HG03460 (cell line): ENCODE results near the gene BACE2.
"Not testable (repeated sequence)": the region's sequence is repeated elsewhere in the genome, so short reads cannot be mapped to it uniquely, and the experiment has no call there.

ENCODE experiments used
- ATAC-seq: cut with Tn5 transposase; IDR thresholded peaks from one replicate; pipeline ENCODE4 v1.9.1; 2021; ENCODE audit not compliant: unreplicated experiment

BACE2 gene

DNA sequence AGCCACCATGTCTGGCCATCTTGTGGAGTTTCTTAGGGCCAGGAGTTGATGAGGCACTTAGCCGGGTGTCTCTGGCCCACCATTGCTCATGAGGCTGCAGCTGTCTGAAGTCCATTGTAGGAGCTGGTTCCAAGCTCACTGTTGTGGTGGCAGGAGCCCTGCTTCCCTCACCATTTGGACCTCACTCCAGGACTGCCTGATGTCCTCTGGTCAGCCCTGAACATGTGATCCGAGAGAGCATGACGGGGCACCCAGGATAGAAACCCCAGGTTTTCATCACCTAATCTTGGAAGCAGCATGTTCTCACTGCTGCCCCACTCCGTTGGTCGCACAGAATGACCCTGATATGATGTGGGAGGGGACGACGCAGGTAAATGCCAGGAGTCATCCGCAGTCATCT is 92.5 kb downstream of the BACE2 start:
- ATAC-seq, result no peak

DNA sequence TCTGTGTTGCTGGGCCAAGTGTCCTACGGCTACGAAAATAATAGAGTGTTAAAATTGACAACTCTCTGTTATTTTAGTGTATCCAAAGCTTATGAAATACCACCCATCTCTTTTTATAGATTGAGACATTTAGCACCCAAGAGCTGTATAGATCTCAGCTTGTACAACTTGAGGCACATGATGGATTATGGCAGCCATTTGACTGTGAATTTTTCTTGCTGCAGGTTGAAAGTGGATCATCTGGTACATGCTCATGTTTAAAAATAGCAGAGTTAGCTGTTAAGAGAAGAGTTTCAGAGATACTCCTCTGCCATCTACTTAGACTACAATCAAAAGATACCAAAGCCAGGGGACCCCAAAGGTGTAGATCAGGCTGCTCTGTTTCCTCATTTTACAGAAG is 99.4 kb downstream of the BACE2 start:
- ATAC-seq, result no peak

DNA sequence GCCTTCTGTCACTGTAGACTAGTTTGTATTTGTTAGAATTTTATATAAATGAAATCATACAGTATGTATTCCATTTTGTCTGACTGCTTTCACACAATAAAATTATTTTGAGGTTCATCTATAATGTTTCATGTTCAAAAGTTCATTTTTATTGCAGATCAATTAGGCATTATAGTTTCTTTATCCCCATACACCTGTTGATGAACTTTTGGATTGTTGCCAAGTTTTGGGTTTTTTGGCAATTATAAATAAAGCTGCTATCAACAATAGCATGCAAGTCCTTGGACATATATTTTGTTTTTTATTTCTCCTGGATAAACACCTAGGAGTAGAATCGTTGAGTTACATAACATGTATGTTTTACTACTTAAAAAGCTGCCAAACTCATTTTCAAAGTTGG is 101.6 kb downstream of the BACE2 start:
- no peak for ATAC-seq

DNA sequence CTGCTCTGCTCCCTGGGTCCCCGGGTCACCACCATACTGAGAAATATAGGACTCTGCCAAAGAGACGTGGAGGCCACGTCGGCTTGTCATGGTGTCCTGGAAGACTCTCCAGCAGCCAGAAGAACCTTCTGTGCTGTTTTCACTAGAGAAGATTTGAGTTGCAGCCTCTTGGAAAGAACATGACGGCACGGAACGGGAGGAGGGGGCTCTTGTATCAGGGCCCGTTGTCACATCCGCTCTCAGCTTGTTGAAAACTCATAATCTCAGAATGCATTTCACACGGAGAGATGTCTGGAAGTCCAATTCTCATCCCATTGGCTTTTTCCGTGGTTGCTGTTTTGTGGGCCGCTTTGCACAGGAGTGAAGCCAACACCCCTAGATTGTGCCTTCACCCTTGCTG is 109.2 kb downstream of the BACE2 start:
- no peak for ATAC-seq

DNA sequence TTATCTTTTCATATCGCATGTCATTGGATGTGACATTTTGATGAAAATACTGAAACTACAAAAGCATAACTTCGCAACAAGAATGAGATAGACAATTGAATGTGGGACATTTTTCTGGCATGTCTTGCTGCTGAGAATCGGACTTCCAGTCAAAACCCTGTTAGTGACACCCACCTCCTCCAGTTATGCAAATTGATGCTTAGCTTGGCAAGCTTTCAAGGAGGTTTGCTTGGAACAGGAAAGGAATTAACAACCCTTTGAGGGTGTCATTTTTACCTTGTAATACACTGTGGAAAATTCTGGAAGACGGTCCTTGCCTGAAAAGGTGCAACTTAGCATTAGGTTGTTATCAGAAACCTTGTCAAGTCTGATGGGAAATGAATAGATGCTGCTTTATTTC is 109.9 kb downstream of the BACE2 start:
- no peak for ATAC-seq

DNA sequence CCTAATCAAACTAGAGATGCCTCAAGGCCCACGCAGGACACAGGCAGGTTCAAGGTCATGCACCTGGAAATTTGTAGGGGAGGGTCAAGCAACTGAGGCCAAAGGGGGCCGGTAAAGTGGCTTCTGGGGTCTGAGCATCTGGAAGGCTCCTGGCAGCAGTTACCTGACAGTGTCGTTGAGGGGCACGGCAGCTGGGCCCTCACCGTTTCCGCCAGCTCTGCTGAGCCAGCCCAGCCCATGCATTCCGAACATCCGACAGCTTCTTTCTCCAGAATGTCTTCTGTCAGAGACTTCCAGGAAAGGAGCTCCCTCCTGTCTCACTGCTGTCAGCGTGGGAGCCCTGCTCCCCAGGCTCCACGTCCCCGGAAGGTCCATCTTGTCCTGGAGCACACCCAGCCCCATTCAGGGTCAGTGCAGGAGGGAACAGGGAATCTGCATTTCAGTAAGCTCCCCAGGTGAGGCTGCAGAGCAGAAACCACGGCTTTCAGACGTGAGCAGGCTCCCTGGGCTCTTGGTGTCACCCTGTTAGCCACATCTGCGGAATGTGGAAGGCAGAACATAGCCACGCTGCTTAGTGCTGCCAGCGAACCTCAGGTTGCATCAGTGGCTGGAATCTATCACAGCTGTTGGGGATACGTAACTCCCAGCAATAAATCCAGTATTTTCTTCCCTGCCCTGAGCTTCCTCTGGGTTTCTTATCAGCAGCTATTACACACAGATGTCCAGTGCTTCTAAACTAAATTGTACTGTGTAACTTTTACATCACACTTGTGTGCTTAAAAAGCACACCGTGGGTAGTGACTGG is 112.4 kb downstream of the BACE2 start:
- ATAC-seq, result no peak

DNA sequence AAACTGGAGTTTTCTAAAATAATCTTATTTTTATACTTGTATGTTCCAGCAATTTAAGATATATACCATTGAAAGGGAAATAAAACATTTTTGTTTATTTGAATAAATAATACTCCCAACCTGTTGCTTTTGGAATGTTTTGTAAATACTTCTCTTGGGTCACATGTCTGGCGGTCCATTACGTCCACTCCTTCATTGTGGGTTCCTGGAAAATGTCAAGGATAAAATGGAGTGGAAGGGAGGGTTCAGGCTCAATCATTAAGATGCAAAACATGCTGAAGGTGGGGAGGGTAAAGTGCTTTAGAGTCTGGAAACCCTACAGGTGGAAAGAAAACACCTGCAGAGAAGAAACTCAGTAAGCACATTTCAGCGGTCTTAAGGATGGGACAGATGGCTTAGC is 114.5 kb downstream of the BACE2 start:
- ATAC-seq, result no peak

DNA sequence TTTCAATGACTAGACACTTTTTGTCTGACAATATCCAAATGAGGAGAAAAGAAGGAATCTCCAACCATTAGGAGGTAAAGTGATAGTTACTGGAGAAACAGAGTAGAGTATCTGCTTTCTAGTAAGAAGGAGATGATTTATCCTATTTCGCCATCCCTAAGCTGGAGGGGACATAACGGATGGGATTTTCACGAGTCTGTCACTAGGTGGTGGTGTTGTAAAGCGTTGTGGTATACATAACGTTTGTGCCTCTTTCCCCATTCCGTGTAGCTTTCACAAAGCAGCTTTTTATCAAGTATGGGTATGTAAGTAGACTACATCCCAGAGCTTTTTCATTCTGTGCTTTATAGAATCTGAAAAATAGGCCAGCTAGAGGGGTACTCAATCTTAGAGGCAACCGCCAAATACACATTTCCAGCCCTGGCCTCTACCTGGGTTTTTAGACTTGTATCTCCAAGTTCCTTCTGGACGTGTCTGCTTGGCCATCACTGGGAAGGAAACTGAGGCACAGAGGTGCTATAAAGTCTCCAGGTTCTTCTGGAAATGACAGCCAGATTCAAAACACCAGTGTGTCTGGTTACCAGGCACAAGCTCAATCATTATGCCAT is 115.4 kb downstream of the BACE2 start:
- no peak for ATAC-seq

DNA sequence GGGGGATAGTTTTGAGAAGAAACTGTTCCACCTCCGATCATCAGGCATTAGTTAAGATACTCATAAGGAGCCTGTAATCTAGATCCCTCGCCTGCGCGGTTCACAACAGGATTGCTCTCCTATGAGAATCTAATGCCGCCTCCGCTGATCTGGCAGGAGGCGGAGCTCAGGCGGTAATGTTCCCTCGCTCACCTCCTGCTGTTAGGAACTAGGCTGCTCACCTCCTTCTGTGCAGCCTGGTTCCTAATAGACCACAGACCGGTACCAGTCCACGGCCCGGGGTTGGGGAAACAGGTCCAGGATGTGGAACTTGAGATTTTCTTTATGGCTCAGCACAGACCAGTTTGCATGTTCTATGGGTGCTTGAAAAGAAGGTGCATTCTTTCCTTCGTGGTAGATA is 121.5 kb downstream of the BACE2 start:
- ATAC-seq, result no peak

DNA sequence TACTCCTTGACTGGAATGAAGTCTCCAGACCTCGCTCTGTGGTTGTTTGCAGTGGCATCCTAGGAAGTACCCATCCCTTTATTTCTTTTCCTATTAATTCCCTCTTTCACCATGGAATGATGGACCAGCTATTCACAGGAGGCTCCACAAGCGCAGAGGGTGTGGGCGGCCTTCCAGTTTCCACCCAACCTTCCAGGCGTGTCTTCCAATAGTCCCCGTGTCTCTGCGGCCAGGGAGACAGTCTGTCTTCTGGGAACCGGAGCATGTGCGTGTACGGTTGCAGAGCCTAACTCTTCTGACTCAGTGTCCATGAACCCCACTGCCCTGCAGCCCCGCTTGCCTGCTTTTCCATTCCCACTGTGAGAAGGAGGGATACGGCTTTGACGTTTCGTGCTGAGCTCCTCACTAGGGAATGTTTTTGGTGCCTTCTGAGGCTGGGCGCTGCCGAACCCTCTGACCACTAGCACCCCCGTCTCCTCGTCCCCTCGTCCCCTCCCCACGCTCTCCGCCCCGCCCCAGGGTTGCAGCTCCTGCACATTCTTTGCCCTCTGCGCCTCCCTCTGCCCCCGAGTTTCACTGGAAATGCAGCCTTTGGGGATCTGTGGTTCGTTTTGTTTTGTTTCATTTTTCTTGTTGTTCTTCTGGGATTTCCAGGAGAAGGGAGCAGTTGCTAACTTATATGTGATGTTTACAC is 122.3 kb downstream of the BACE2 start:
- no peak for ATAC-seq

DNA sequence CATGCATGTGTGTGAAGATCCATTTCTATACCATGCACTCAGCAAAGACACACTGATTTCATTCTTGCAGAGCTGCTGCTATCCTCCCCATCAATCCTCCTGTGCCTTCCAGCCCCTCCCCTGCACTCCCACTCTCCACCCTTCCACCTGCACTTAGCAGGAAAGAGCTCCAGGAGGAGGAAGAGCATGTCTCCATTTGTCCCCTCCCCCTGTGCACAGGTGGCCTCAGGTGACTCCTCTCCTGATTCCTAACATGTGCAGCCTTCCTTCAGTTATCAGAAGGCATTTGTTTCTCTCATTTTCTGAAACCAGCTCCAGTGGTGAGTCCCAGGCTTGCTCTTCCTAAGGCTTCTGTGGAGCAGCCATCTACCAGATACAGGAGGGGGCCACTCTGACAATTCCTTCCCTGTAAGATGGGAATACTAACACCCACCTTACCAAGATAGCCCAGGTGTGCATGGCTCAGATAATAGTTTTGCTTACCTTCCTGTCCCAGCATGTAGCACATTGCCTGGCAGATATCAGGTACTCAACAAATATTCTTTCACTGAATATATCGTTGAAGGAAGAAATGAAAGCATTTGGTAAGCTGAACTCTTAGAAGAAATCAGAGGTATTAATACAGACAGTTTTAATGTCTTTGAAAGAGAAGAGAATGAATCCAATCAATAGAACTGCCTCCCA is 126.7 kb downstream of the BACE2 start:
- ATAC-seq, result no peak

DNA sequence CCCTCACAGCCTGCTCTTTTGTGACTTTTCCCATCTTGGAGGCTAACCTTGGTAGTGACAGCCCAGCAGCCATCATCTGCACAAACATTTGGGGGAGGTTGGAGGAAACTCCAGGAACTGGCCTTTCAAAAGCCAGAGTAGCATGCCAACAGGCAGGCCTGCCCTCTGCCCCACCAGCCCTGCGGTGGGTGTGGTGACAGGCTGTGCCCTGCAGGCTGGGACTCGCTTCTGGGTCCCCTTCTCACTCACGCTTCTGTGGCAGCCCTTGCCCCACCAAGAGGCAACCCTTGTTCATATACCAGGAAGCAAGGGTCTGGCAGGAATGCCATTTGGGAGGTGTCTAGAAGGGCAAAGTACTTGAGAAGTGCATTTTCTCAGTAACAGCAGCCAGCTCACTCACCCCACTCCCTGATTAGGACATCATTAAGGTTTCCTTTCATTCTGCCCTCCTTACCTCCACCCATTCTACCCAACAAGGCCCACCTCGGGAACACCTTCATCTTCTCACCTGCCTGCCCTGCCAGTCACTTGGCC is 127.8 kb downstream of the BACE2 start:
- no peak for ATAC-seq

DNA sequence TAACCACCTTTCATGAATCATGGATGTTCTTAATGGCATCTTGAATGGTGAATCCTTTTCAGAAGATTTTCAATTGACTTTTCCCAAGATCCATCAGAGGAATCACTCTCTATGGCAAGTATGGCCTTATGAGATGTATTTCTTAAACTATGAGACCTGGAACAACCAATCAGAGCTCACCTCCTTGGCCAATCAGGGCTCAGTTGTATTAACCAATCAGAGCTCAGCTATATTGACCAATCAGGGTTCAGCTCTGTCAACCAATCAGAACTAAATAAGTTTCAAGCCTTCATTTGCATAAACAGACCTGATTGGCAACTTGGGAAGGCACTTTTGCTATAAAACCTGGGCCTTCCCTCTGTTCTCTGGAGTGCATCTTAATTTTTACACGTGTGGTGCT is 135.0 kb downstream of the BACE2 start:
- no peak for ATAC-seq

DNA sequence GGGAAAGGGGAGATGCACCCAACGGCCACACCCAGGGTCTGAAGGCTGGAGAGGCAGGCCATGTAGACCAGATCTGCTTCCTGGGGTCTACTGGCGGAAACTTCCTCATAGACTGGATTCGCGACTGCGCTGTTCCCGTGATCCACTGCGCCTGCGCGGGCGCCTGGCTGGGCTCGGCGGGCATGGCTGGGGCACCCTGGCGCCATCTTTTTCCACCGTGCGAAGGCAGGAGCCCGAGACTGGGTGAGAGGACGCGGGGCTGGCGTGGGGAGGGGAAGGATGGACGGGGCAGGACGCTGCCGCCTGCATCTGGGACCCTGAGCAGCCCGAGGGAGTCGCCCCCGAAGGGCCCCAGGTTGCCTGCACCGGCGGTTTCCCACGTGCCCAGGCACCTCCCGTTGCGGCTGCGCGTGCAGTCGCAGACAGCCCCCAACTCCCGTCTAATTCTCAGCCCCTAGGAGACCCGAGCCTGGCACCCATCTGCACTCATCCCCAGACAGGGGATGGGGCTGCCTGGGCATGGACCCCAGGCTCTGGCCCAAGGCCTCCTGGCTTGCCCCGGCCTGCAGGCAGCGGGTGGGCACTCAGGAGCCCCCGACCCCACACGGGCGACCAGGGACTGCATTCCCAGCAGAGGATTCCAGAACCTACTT is 136.2 kb downstream of the BACE2 start:
- no peak for ATAC-seq

DNA sequence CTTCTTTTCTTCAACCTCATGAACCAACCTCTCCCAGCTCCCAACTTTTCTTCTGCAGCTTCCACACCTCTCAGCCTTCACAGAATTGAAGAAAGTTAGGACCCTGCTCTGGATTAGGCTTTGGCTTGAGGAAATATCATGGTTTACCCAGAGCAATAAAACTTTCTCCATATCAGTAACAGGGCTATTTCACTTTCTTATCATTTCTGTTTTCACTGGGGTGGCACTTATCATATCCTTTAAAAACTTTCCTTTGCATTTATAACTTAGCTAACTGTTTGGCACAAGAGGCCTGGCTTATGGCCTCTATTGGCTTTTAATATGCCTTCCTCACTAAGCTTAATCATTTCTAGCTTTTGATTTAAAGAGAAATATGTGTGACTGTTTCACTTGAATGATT is 139.3 kb downstream of the BACE2 start:
- no peak for ATAC-seq

DNA sequence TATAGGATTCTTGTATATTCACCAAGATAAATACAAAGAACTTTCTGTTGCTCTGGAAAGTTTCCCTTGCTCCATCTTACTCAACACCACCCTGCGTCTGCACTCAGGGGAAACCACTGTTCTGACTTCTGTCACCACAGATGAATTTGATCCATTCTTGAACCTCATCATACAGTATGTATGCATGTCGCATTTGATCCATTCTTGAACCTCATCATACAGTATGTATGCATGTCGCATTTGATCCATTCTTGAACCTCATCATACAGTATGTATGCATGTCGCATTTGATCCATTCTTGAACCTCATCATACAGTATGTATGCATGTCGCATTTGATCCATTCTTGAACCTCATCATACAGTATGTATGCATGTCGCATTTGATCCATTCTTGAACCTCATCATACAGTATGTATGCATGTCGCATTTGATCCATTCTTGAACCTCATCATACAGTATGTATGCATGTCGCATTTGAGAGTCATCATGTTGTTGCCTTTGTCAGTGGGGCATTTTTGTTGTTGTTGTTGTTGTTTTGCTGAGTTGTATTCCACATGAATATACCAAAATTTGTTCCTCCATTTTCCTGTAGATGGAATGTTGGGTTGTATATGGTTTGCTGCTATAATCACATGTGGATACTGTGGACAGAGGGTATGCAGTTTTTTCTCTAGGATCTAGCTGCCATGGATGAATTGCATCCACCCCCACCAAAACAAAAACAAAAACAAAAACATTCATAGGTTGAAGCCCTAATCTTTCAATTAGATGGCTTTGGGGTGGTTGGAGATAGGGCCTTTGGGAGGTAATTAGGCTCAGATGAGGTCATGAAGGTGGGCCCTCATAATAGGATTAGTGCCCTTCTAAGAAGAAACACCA is 145.6 kb downstream of the BACE2 start:
- ATAC-seq, result not testable (repeated sequence)

DNA sequence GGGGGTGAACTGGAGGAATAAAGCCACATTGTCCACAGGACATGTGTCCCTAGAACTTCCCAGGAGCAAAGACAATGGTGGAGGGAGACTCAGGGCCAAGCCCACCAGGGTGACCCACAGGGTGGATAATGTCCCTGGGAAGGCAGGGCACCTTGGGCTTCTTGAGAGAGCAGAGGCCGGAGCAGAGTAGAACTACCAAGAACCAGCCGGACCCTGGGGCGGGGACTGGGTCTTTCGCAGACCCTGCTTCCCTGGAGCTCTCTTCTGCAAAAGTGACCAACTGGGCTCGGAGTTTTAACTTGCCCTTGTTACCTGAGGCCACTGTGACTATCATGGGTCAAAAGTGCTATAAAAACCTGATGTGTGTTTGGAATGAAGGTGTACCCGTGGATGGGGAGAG is 147.8 kb downstream of the BACE2 start:
- no peak for ATAC-seq

DNA sequence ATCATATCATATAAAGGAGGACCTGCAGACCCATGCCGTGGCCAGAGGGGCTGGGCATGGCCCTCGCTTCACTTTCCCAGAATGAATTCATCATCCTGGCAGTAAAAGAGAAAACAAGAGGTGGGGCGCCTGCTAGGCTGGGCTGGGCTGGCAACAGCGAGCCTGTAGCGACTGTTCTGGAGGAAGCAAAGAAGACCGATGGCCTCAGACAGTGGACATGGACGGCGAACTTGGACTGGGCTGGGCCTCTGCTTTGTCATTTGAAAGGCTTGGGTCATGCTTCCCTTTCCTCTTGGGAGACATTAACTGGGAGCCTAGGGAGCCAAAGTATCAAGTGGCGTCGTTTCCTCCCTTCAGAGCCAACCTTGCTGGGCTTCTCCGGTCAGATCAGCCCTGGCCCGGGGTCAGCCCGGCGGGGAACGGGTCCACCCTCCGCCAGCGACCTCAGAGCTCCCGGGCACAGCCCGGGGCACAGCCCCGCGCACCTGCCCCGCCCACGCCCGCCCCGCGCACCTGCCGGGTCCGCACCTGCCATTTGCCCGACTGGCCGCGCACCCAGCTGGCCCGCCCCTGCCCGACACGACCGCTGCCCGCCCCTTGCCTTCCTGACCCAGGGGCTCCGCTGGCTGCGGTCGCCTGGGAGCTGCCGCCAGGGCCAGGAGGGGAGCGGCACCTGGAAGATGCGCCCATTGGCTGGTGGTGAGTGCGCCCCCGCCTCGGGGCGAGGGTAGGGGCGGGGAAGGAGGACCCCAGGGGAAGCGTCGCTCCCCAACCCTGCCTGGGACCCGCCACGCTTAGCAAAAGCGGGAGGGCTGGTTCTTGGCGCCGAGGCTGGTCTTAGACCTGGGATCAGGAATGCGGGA is 148.5 kb downstream of the BACE2 start, which contains the start of gene FAM3B:
Gene FAM3B (plus strand): TSS at position 602 of the 863 bp plus-strand sequence. CDS start 79 bp downstream, at position 681.
- ATAC-seq, result no peak

DNA sequence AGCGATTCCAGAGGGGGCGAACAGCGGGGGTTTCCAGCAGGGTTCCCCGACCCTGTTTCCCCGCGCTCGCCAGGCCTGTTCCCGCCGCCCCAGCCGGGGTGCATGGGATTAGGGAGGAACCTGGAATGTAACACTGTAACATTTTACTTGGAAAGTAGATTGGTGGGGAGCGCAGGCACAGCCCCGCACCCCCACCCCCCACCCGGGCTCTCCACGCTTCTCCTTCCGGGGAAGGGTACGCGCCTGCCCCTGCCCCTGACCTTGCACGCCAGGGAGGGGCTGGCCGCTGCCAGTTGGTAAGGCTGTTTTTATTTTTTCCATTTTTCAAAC is 149.1 kb downstream of the BACE2 start:
- no peak for ATAC-seq
